ENCODE results near the gene DDX1. TPM values are rescaled to one million over a fixed set of nuclear protein-coding genes. Genes with fewer than 3 reads are reported as not detected.
"Not testable (repeated sequence)": the region's sequence is repeated elsewhere in the genome, so short reads cannot be mapped to it uniquely, and the experiment has no call there.

Gene DDX1
- polyA plus RNA-seq, 1 donor (not counting 4 experiments of a cell fraction or from before 2014, with no cell fraction given) = 140 TPM

- dilution Hi-C loops (cut with MboI; ENCODE audit: extremely low pct_ligation_motif_present, low sequenced_read_pairs) = no loop called here
- FAIRE-seq = no peak
These were observed 87.2 kb downstream of the DDX1 start for GRCh38 chr2:15678909-15679308.

GRCh38 chr2:15679386-15679924 is 87.8 kb downstream of the DDX1 start:
- peaks cover 15% of the 10 kb centered on the region for H3K4me1 ChIP-seq (ENCODE audit: control insufficient read depth, extremely low read depth, insufficient read depth, low read length)
- no peak for TF ChIP-seq EZH2 (IDR thresholded peaks at IDR 0.05; ENCODE audit: low read length)
- no peak for TF ChIP-seq CTCF (optimal IDR thresholded peaks at IDR 0.05 in 1 of 3, IDR thresholded peaks at IDR 0.05 in 1 of 3, conservative IDR thresholded peaks at IDR 0.05 in 1 of 3; ENCODE audit: extremely low read depth in 1 of 3, insufficient read depth in 2 of 3, low read length in 3 of 3)
- no peak for DNase-seq (ENCODE audit: low read depth, low spot score)
- H3K27ac ChIP-seq (ENCODE audit: control insufficient read depth, insufficient read depth, low read length) = no peak overlapping the region
- no peak for FAIRE-seq
- no peaks in the 10 kb centered on the region for H3K27me3 ChIP-seq (ENCODE audit: control insufficient read depth, extremely low read depth, insufficient read depth, low read length)
- dilution Hi-C loops (cut with MboI; ENCODE audit: extremely low pct_ligation_motif_present, low sequenced_read_pairs) = no loop called here
- H3K36me3 ChIP-seq (ENCODE audit: control insufficient read depth in 2 of 2, extremely low read depth in 1 of 2, insufficient read depth in 2 of 2, low read length in 2 of 2) = no peaks in the 10 kb centered on the region
- no peaks in the 10 kb centered on the region for H4K20me1 ChIP-seq (ENCODE audit: control insufficient read depth, extremely low read depth, insufficient read depth, low read length)
- no peak overlapping the region for H3K9ac ChIP-seq (ENCODE audit: control insufficient read depth, extremely low read depth, insufficient read depth, low read length)
- H2AFZ ChIP-seq (ENCODE audit: control insufficient read depth, low read length) = no peak overlapping the region
- H3K9me1 ChIP-seq (ENCODE audit: control insufficient read depth, extremely low read depth, insufficient read depth, low read length) = no peaks in the 10 kb centered on the region
- no peak overlapping the region for H3K4me2 ChIP-seq (ENCODE audit: control insufficient read depth, extremely low read depth, insufficient read depth, low read depth, low read length)
- H3K4me3 ChIP-seq (ENCODE audit: control insufficient read depth in 2 of 3, extremely low read depth in 1 of 3, insufficient read depth in 2 of 3, low read depth in 1 of 3, low read length in 3 of 3) = no peak overlapping the region
- H3K79me2 ChIP-seq (ENCODE audit: control insufficient read depth, insufficient read depth, low read length) = no peaks in the 10 kb centered on the region
- H3K9me3 ChIP-seq (ENCODE audit: control insufficient read depth, low read depth, low read length) = no peaks in the 10 kb centered on the region

More at GRCh38 chr2:15678909-15679308, 87.2 kb downstream of the DDX1 start:
- H3K79me2 ChIP-seq (ENCODE audit: control insufficient read depth, insufficient read depth, low read length) = no peaks in the 10 kb centered on the region
- H3K4me2 ChIP-seq (ENCODE audit: control insufficient read depth, extremely low read depth, insufficient read depth, low read depth, low read length) = no peak overlapping the region
- no peak for TF ChIP-seq EZH2 (IDR thresholded peaks at IDR 0.05; ENCODE audit: low read length)
- no peak for TF ChIP-seq CTCF (optimal IDR thresholded peaks at IDR 0.05 in 1 of 3, IDR thresholded peaks at IDR 0.05 in 1 of 3, conservative IDR thresholded peaks at IDR 0.05 in 1 of 3; ENCODE audit: extremely low read depth in 1 of 3, insufficient read depth in 2 of 3, low read length in 3 of 3)
- H3K9me1 ChIP-seq (ENCODE audit: control insufficient read depth, extremely low read depth, insufficient read depth, low read length) = no peaks in the 10 kb centered on the region
- H3K4me3 ChIP-seq (ENCODE audit: control insufficient read depth in 2 of 3, extremely low read depth in 1 of 3, insufficient read depth in 2 of 3, low read depth in 1 of 3, low read length in 3 of 3) = no peak overlapping the region
- no peak for DNase-seq (ENCODE audit: low read depth, low spot score)
- no peaks in the 10 kb centered on the region for H4K20me1 ChIP-seq (ENCODE audit: control insufficient read depth, extremely low read depth, insufficient read depth, low read length)
- no peak overlapping the region for H3K9ac ChIP-seq (ENCODE audit: control insufficient read depth, extremely low read depth, insufficient read depth, low read length)
- H2AFZ ChIP-seq (ENCODE audit: control insufficient read depth, low read length) = no peak overlapping the region
- H3K4me1 ChIP-seq (ENCODE audit: control insufficient read depth, extremely low read depth, insufficient read depth, low read length) = peaks cover 20% of the 10 kb centered on the region
- no peak overlapping the region for H3K27ac ChIP-seq (ENCODE audit: control insufficient read depth, insufficient read depth, low read length)
- H3K9me3 ChIP-seq (ENCODE audit: control insufficient read depth, low read depth, low read length) = no peaks in the 10 kb centered on the region
- H3K36me3 ChIP-seq (ENCODE audit: control insufficient read depth in 2 of 2, extremely low read depth in 1 of 2, insufficient read depth in 2 of 2, low read length in 2 of 2) = no peaks in the 10 kb centered on the region
- H3K27me3 ChIP-seq (ENCODE audit: control insufficient read depth, extremely low read depth, insufficient read depth, low read length) = no peaks in the 10 kb centered on the region

- H3K4me1 ChIP-seq (ENCODE audit: control insufficient read depth, extremely low read depth, insufficient read depth, low read length); H2AFZ ChIP-seq (ENCODE audit: control insufficient read depth, low read length); H3K4me3 ChIP-seq (ENCODE audit: control insufficient read depth in 2 of 3, extremely low read depth in 1 of 3, insufficient read depth in 2 of 3, low read depth in 1 of 3, low read length in 3 of 3); H3K4me2 ChIP-seq (ENCODE audit: control insufficient read depth, extremely low read depth, insufficient read depth, low read depth, low read length); H3K9ac ChIP-seq (ENCODE audit: control insufficient read depth, extremely low read depth, insufficient read depth, low read length); H3K9me1 ChIP-seq (ENCODE audit: control insufficient read depth, extremely low read depth, insufficient read depth, low read length); H3K27ac ChIP-seq (ENCODE audit: control insufficient read depth, insufficient read depth, low read length); H4K20me1 ChIP-seq (ENCODE audit: control insufficient read depth, extremely low read depth, insufficient read depth, low read length); DNase-seq (ENCODE audit: low read depth, low spot score); FAIRE-seq; H3K79me2 ChIP-seq (ENCODE audit: control insufficient read depth, insufficient read depth, low read length); dilution Hi-C loops (cut with MboI; ENCODE audit: extremely low pct_ligation_motif_present, low sequenced_read_pairs); H3K27me3 ChIP-seq (ENCODE audit: control insufficient read depth, extremely low read depth, insufficient read depth, low read length); H3K9me3 ChIP-seq (ENCODE audit: control insufficient read depth, low read depth, low read length); H3K36me3 ChIP-seq (ENCODE audit: control insufficient read depth in 2 of 2, extremely low read depth in 1 of 2, insufficient read depth in 2 of 2, low read length in 2 of 2): not testable (repeated sequence)
These were observed 88.5 kb downstream of the DDX1 start for GRCh38 chr2:15680132-15680531.

All from keratinocyte (primary cell).